GM12878 (cell line): ENCODE results near the gene AP1S1. TPM values are rescaled to one million over a fixed set of nuclear protein-coding genes. Genes with fewer than 3 reads are reported as not detected.
"Not testable (repeated sequence)": the region's sequence is repeated elsewhere in the genome, so short reads cannot be mapped to it uniquely, and the experiment has no call there.

Experiments
- ATAC-seq: fragments of 200-7000 bp; cut with Tn5 transposase; 3 replicates; pipeline ENCODE4 v1.9.1; 2020; ENCODE audit warnings: mild to moderate bottlenecking, moderate library complexity
- BruUV-seq: library from RNA; stranded (reverse); fragments of 400-500 nt; replicated peaks from 2 replicates; lab custom pipeline; 2021; lab: Mats Ljungman, UMichigan
- CTCF ChIA-PET: fragments of 300-600 bp; sonication (Branson Sonifier 250); formaldehyde crosslinking; extraction: SDS; loops from one replicate; lab custom pipeline; 2021; ENCODE audit warnings: inconsistent platforms; lab: Yijun Ruan, JAX
- POLR2A ChIA-PET: fragments of 350-600 bp; formaldehyde crosslinking; extraction: SDS; loops from one replicate; lab custom pipeline; 2021; ENCODE audit warnings: inconsistent platforms; lab: Charles Lee
- RAD21 ChIA-PET: fragments of 300-600 bp; sonication (Branson Sonifier 250); formaldehyde crosslinking; loops from one replicate; lab custom pipeline; 2023; ENCODE audit warnings: antibody characterized with exemption; ENCODE audit not compliant: unreplicated experiment; lab: Charles Lee
- SMC1A ChIA-PET: fragments of 300-600 bp; sonication (Branson Sonifier 250); formaldehyde crosslinking; loops from one replicate; lab custom pipeline; 2023; ENCODE audit not compliant: unreplicated experiment, uncharacterized antibody; lab: Charles Lee
- DNase-seq: peaks from one replicate; pipeline ENCODE4 v3.0.0-alpha.2; 2011; ENCODE audit warnings: low read depth, low spot score
- FAIRE-seq: peaks from 3 replicates; lab custom pipeline; 2011; peaks lifted over from hg19 to GRCh38; lab: Jason Lieb, UNC
- H2AFZ ChIP-seq: 2 replicates; pipeline ENCODE4 v1.6.0; 2011; ENCODE audit warnings: low read depth, low read length, control low read depth; ENCODE audit not compliant: control insufficient read depth
- H3K27ac ChIP-seq: 2 replicates; pipeline ENCODE4 v1.5.1; 2011; ENCODE audit warnings: control low read depth; ENCODE audit not compliant: control insufficient read depth, insufficient read depth
- H3K27me3 ChIP-seq, 2 experiments: replicated peaks in 1 of 2; 2 replicates each; pipeline versions ENCODE4 v1.6.0 to v1.6.1; 2011; ENCODE audit warnings: low read length in 1 of 2; ENCODE audit not compliant: control insufficient read depth in 2 of 2, insufficient read depth in 2 of 2
- H3K36me3 ChIP-seq, 2 experiments: 2 replicates each; pipeline ENCODE4 v1.5.1; 2011; ENCODE audit warnings: low read length in 1 of 2; ENCODE audit not compliant: control insufficient read depth in 2 of 2, insufficient read depth in 2 of 2
- H3K4me1 ChIP-seq: 2 replicates; pipeline ENCODE4 v1.6.1; 2011; ENCODE audit warnings: mild to moderate bottlenecking, low read length, moderate library complexity, mixed read lengths; ENCODE audit not compliant: control insufficient read depth, insufficient read depth
- H3K4me2 ChIP-seq: 2 replicates; pipeline ENCODE4 v1.6.0; 2011; ENCODE audit warnings: control low read depth; ENCODE audit not compliant: control insufficient read depth, insufficient read depth
- H3K4me3 ChIP-seq: fragments of 200-600 bp; sonication (generic); 2 replicates; pipeline ENCODE4 v1.5.1; 2016
- H3K79me2 ChIP-seq: 2 replicates; pipeline ENCODE4 v1.6.0; 2011; ENCODE audit warnings: low read length; ENCODE audit not compliant: control insufficient read depth, insufficient read depth
- H3K9ac ChIP-seq: 2 replicates; pipeline ENCODE4 v1.8.0; 2011; ENCODE audit warnings: low read length, control low read depth, mixed read lengths; ENCODE audit not compliant: control insufficient read depth, insufficient read depth
- H3K9me3 ChIP-seq: replicated peaks from 3 replicates; pipeline ENCODE4 v1.5.1; 2011; ENCODE audit warnings: mild to moderate bottlenecking, low read length; ENCODE audit not compliant: control insufficient read depth, insufficient read depth
- H4K20me1 ChIP-seq: 2 replicates; pipeline ENCODE4 v1.6.0; 2011; ENCODE audit not compliant: control insufficient read depth, insufficient read depth
- ASH2L ChIP-seq: fragments of 300-600, 200-600 bp; sonication (generic); IDR thresholded peaks from 2 replicates; pipeline ENCODE4 v1.6.1; 2017; ENCODE audit warnings: low read depth, mild to moderate bottlenecking, borderline replicate concordance
- E2F4 ChIP-seq: IDR thresholded peaks from 2 replicates; pipeline ENCODE4 v1.6.1; 2012; ENCODE audit warnings: low read depth, low read length, improper control_type of control experiment
- EGR1 ChIP-seq, 2 experiments: IDR thresholded peaks; 1 replicate in 1 of 2; 2 replicates in 1 of 2; pipeline ENCODE4 v1.6.1; 2011 to 2012; ENCODE audit warnings: low read depth in 2 of 2, low read length in 2 of 2, borderline replicate concordance in 1 of 2, mild to moderate bottlenecking in 1 of 2, moderate library complexity in 1 of 2
- IKZF2 ChIP-seq, 2 experiments: fragments of 450-650 bp; IDR thresholded peaks; 2 replicates each; pipeline ENCODE4 v1.6.1; 2017; ENCODE audit warnings: mild to moderate bottlenecking in 2 of 2, moderate library complexity in 2 of 2
- KDM1A ChIP-seq: fragments of 200-600 bp; sonication (generic); IDR thresholded peaks from 2 replicates; pipeline ENCODE4 v1.6.1; 2016; ENCODE audit warnings: borderline replicate concordance
- MEF2B ChIP-seq: fragments of 450-650 bp; IDR thresholded peaks from 2 replicates; pipeline ENCODE4 v1.6.1; 2018; ENCODE audit warnings: mild to moderate bottlenecking, moderate library complexity; ENCODE audit not compliant: partially characterized antibody, poor library complexity, severe bottlenecking
- SIN3A ChIP-seq: IDR thresholded peaks from 2 replicates; pipeline ENCODE4 v1.6.1; 2012; ENCODE audit warnings: low read depth, low read length, improper control_type of control experiment
- SMAD1 ChIP-seq: fragments of 450-650 bp; IDR thresholded peaks from 2 replicates; pipeline ENCODE4 v1.6.1; 2018; ENCODE audit warnings: mild to moderate bottlenecking, low read depth; ENCODE audit not compliant: partially characterized antibody
- YY1 ChIP-seq: IDR thresholded peaks from 2 replicates; pipeline ENCODE4 v1.6.1; 2011; ENCODE audit warnings: low read depth, mild to moderate bottlenecking, low read length
- ZBTB33 ChIP-seq: fragments of 450-650 bp; IDR thresholded peaks from 2 replicates; pipeline ENCODE4 v1.6.1; 2017; ENCODE audit warnings: mild to moderate bottlenecking
- WGBS: methylation state at CpG from one replicate; pipeline ENCODE4 v1.1.6; 2016; ENCODE audit warnings: low lambda C conversion rate; ENCODE audit not compliant: insufficient replicate concordance, insufficient coverage; ENCODE audit errors: missing lambda C conversion rate; 5-methylcytosine and 5-hydroxymethylcytosine counted together
- in situ Hi-C: fragments of 300-500 bp; cut with MboI; formaldehyde crosslinking; loops from 9 replicates; pipeline ENCODE4 v1.14.3; 2018; ENCODE audit warnings: mixed read lengths
- intact Hi-C: fragments of 100-400 bp; cut with micrococcal nuclease; formaldehyde crosslinking; loops from one replicate; pipeline ENCODE4 v1.14.2; 2022; ENCODE audit not compliant: unreplicated experiment
- polyA plus RNA-seq, 11 experiments: library from polyadenylated mRNA; depleted of rRNA in 4 of 11; unstranded in 6 of 11; stranded (reverse) in 5 of 11; fragments of >200 nt; fragmentation: Nextera tagmentation in 4 of 11; fragmentation: Illumina TruSeq in 1 of 11; extraction: Ambion mirVana in 4 of 11; extraction: Trizol in 1 of 11; gene quantifications; 1 replicate in 1 of 11; 2 replicates in 10 of 11; pipeline versions ENCODE4 v1.2.1 to v1.2.3, GENCODE V29; 2011 to 2016; ENCODE audit warnings: inconsistent platforms in 2 of 11, missing spikeins in 2 of 11, low read depth in 1 of 11
- total RNA-seq, 4 experiments: library from RNA; depleted of rRNA in 3 of 4; stranded (reverse); fragments of >200 nt in 3 of 4; fragmentation: Illumina TruSeq in 1 of 4; extraction: Trizol in 1 of 4; gene quantifications; 2 replicates each; pipeline versions ENCODE4 v1.2.1 to v1.2.3, GENCODE V29; 2013 to 2021
- TF ChIP-seq, protein P1 (sequence below), 3 experiments: IDR thresholded peaks in 2 of 3; conservative IDR thresholded peaks in 1 of 3; 2 replicates each; pipeline ENCODE4 v1.5.1; 2011; ENCODE audit warnings: low read depth in 3 of 3, low read length in 3 of 3, mild to moderate bottlenecking in 3 of 3, control low read depth in 2 of 3, moderate library complexity in 2 of 3, inconsistent platforms in 1 of 3, mixed read lengths in 1 of 3; ENCODE audit not compliant: control insufficient read depth in 2 of 3, insufficient read depth in 1 of 3; ENCODE audit errors: extremely low read depth in 1 of 3

AP1S1 gene
- total and polyA plus RNA-seq, 10 of the 15 experiments (the other 5 are each of a cell fraction or from before 2014, with no cell fraction given): 2.5 to 121 (median 54.9) TPM

DNA sequence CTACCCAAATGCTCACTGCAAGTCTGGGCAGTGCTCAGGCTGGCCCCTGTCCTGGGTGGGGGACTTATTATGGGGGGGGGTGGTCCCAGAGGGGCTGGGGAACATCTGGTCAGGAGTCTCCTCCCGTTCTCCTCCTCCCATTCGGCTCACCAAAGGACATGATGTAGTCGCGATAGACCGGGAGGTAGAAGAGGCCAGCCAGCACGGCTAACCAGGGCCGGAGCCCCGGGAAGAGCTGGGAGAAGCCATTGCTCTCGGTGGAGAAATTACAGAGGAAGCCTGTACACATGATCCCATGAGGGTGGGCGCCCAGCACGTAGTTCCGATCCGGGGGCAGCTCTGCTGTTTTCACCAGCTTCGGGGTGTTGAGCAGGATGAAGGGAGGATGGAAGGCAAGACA lies 44.2 kb downstream of the AP1S1 start:
- no peak for FAIRE-seq
- ChIA-PET POLR2A (no interaction called here), RAD21 (no interaction called here), CTCF (no interaction called here), SMC1A (no interaction called here)
- Histone ChIP-seq H3K27me3 (peaks cover 0 to 9% of the 10 kb centered on the region in 2 experiments; a peak in 2 of 4 replicates), H3K4me1 (no peaks in the 10 kb centered on the region; the same call in 1 of the 2 replicates), H3K79me2 (no peaks in the 10 kb centered on the region), H3K9ac (no peak overlapping the region), H3K4me2 (no peak overlapping the region), H3K4me3 (no peak overlapping the region), H3K36me3 (no peaks in the 10 kb centered on the region), H3K9me3 (no peaks in the 10 kb centered on the region), H4K20me1 (no peaks in the 10 kb centered on the region), H2AFZ (no peak overlapping the region), H3K27ac (no peak overlapping the region)
- BruUV-seq: no TSS peak
- 51% methylated on average over 10 of the region's 14 CpGs for WGBS
- in situ Hi-C loops (no loop called here), intact Hi-C loops (no loop called here)
- TF ChIP-seq KDM1A (no peak), E2F4 (no peak), IKZF2 (IDR thresholded peaks at IDR 0.05) (no peak), ASH2L (no peak), EGR1 (IDR thresholded peaks at IDR 0.05; ENCODE audit: borderline replicate concordance in 1 of 2, low read depth in 2 of 2, low read length in 2 of 2) (no peak), ZBTB33 (no peak), MEF2B (no peak), SIN3A (no peak), SMAD1 (no peak), YY1 (no peak)
- TF ChIP-seq, protein P1, sequence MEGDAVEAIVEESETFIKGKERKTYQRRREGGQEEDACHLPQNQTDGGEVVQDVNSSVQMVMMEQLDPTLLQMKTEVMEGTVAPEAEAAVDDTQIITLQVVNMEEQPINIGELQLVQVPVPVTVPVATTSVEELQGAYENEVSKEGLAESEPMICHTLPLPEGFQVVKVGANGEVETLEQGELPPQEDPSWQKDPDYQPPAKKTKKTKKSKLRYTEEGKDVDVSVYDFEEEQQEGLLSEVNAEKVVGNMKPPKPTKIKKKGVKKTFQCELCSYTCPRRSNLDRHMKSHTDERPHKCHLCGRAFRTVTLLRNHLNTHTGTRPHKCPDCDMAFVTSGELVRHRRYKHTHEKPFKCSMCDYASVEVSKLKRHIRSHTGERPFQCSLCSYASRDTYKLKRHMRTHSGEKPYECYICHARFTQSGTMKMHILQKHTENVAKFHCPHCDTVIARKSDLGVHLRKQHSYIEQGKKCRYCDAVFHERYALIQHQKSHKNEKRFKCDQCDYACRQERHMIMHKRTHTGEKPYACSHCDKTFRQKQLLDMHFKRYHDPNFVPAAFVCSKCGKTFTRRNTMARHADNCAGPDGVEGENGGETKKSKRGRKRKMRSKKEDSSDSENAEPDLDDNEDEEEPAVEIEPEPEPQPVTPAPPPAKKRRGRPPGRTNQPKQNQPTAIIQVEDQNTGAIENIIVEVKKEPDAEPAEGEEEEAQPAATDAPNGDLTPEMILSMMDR (IDR thresholded peaks at IDR 0.05 in 2 of 3, conservative IDR thresholded peaks at IDR 0.05 in 1 of 3; ENCODE audit: control insufficient read depth in 2 of 3, extremely low read depth in 1 of 3, insufficient read depth in 1 of 3, low read depth in 3 of 3, low read length in 3 of 3): no peak
- no peak for ATAC-seq
- DNase-seq: no peak

DNA sequence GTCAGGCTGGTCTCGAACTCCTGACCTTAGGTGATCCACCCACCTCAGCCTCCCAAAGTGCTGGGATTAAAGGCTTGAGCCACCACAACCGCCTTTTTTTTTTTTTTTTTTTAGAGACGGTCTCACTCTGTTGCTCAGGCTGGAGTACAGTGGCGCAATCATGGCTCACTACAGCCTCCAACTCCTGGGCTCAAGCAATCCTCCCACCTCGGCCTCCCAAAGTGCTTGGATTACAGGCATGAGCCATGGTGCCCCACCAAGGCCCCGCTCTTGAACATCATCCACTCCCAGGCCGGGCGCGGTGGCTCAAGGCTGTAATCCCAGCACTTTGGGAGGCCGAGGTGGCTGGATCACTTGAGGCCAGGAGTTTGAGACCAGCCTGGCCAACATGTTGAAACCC lies 45.2 kb downstream of the AP1S1 start:
- SMC1A ChIA-PET: interaction anchor here (1.2 kb wide), 2 partner anchors 55 to 83 kb away, joined by 4 read pairs; no protein-coding TSS in a partner anchor
- H4K20me1 ChIP-seq, FAIRE-seq, H3K4me2 ChIP-seq, H3K27me3 ChIP-seq, H3K4me3 ChIP-seq, H3K79me2 ChIP-seq, BruUV-seq, H3K9ac ChIP-seq, intact Hi-C loops, H3K4me1 ChIP-seq, ATAC-seq, H3K27ac ChIP-seq, DNase-seq, H2AFZ ChIP-seq, in situ Hi-C loops, H3K9me3 ChIP-seq, H3K36me3 ChIP-seq: not testable (repeated sequence)
- RAD21 ChIA-PET: interaction anchor here (1.9 kb wide), 1 partner anchor 83 kb away, joined by 5 read pairs; no protein-coding TSS in a partner anchor
- POLR2A ChIA-PET: interaction anchor here (0.7 kb wide), 1 partner anchor 46 kb away, joined by 4 read pairs; the partner anchor contains the start of gene FIS1
- CTCF ChIA-PET: interaction anchor here (1.1 to 1.2 kb wide), 2 partner anchors 55 to 120 kb away, joined by 3 read pairs; no protein-coding TSS in a partner anchor
- 58% methylated on average over 8 of the region's 10 CpGs for WGBS
